Stimulated activated CD4-positive, alpha-beta T cell treated with anti-CD3 and anti-CD28 coated beads, Interleukin-1b, Interleukin-23, amount 100 ng/mL, for 24 hours (primary cell): ENCODE results near the gene TEPSIN.
"Not testable (repeated sequence)": the region's sequence is repeated elsewhere in the genome, so short reads cannot be mapped to it uniquely, and the experiment has no call there.

ENCODE experiments used
- DNase-seq, 4 experiments: peaks; one replicate each; pipeline ENCODE4 v3.0.0-alpha.2; 2020; ENCODE audit warnings: low read depth in 4 of 4, low spot score in 1 of 4

TEPSIN gene

DNA sequence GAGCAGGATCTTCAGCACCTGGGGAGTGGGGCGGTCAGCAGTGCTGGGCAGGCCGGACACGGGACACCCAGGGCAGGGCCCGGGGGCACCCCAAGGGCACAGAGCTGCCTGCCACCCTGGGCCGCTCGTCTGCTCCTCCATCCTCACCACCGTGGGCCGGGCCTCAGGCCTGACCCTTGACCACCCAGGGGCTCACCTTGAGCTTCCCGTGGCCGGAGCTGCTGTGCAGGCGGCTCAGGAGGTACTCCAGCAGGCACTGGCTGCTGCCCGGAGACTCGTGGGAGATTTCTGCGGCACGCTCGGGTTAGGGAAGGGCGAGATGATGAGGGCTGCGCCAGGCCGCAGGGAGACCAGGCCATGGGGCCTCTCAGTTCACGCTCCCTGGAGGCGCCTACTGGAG lies 2.1 kb downstream of the TEPSIN start:
- DNase-seq, result no peak

- no peak for DNase-seq
Observed at GRCh38 chr17:81235822-81236740, 2.8 kb downstream of the TEPSIN start.

DNA sequence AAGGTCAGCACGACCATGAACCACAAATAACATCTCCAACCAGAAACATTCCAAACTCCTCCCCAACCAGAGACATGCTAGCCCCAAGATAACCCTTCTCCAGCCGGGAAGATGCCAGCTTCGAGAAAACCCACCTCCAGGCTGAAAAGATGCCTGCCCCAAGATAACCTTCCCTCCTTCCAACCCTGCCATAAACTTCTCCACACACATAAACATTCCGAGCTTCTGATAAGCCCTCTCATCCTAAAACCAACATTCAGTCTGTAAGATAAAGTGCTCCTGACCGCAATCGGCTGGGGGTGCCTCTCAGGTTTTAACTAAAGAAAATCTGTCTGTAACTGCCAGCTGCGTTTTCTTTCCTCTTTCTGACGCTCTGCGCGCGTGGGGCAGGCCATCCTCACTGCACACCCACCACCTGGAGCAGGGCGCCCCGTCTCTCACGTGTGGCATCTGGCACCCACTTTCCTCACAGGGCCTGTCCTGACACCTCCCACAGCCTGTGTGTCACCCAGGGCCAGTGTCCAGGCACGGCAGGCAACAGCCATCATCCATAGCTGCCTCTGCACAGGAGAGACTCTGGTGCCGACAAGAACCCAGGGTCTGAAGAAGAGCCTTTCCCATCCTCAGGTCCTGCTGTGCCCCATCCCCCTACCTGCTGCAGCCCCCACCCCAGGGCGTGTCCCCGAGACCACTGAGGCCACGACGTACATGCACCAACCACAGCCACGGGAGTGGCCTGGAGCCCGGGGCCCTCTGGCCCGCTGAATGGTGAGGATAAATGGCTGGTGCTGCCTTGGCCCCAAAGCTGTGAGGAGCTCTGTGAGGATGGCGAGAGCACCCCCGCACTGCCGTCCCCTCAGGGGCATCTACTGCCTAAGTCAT lies 3.7 kb downstream of the TEPSIN start:
- no peak for DNase-seq

- DNase-seq, result no peak
Observed at GRCh38 chr17:81234506-81234855, 4.4 kb downstream of the TEPSIN start.

DNA sequence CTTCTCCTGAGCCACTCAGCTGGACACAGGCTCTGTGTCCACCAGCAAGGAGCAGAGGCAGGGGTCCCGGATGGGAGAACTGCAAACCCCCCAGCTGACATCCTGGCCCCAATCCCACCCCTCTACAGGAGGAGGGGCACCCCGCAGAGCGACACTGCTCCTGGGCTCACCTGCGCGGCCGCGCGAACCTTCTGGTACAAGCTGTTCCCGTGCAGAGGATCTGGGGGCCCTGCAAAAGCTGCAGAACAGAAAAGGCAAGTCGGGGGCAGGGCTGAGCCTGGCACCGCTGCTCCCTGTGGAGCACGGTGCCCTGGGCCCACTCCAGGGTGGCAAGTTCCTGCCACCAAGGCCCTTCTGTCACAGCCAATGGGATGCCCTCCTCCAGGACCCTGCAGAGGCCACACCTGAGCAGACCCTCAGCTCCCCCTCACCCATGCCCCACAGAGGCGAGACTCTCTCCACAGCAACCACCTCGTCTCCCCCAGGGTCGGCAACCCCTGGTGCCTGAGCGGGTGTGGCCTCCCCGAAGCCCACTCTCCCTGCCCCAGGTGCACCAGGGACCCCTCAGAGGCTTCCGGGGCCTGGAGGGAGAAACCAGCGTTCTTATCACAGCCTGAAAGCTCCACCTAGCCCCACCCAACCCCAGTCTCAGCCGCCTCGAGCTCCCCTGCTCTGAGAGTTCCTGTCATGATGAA lies 4.9 kb downstream of the TEPSIN start:
- DNase-seq, result no peak

- DNase-seq, result no peak
Observed at GRCh38 chr17:81233316-81233715, 5.5 kb downstream of the TEPSIN start.

GRCh38 chr17:81232616-81233241 lies 6.1 kb downstream of the TEPSIN start:
- no peak for DNase-seq

DNA sequence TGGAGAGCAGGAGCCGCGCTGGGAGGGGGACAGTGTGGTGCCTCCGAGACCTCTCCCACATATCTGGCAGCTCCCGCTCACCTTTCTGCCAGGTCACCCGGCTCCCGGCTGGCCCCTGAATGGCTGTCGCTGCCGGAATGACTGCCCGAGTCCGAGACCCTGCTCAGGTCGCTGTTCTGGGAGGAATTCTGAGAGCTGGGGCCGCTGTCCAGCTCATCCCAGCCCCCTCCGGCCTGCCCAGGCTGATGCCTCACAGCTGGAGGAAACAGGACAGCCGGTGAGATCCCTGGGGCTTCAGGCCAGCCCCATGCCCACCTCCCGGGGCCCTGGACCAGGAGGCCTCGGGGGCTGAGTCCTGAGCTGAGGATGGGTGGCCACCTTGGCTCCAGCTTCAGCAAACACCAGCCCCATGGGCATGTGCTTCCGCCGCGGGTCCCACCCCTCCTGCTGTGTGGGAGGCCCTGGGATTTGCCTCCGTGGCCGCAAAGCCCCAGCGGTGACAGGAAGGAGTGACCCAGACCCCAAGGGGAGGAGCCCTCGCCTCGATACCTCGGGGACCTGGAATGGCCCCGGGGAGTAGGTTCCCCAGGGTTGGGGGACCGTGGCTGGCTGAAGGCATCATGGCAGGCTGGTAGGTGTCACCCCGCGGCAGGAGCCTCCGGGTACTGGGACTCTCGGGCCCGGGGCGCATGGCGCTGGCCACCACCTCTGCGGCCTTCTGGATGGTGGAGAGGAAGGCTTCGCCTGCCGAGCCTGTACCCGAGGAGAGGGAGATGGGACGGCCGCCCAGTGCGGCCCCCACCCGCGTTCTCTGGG lies 6.9 kb downstream of the TEPSIN start:
- no peak for DNase-seq

- DNase-seq, result no peak
Observed at GRCh38 chr17:81231121-81231645, 7.7 kb downstream of the TEPSIN start.

DNA sequence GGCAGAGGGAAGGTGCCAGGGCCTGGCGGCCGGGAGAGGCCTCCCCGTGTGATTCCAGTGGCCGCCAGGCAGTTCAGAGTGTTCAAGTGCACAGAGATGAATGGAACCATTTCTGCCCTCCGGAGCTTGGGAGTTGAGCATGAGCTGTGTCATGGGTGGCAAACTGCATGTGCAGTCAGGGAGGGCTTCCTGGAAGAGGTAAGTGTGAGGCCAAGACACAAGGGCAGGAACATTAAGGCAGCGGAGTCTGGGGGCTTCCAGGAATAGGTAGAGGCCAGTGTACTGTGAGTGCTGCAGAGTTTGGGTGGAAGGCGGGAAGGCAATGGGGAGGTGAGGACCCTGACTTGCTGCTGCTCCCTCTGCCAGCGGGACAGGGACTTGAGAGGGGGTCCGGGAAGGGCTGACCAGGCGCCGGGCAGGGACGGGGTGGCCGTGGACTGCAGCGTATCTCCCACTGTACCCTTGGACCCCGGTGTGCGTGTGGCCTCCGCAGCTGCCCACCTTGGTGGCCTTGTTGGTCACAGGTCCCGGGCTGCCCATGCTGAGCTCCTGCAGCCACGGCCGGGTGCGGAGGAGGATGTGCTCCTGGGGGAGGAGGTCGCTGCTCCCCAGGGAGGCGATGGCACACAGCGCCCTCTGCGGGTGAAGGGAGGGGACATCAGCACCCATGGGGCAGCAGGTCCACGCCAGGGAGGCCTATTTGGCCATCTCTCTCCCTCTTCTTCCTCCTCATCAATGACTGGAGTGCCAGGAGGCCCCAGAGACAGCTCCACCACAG lies 8.6 kb downstream of the TEPSIN start:
- DNase-seq, result no peak

DNA sequence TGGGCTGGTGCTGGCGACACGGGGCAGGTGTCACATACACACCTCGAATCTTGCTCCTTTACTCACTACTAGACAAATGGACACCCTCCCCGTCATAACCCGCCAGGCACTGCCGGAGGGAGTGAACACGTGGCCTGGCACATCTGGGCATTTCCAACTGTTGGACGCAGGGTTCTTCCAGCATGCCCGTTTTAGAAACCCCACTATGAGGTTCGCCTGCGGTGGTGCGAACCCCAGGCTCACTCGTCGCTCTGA lies 9.3 kb downstream of the TEPSIN start:
- DNase-seq, result no peak

DNA sequence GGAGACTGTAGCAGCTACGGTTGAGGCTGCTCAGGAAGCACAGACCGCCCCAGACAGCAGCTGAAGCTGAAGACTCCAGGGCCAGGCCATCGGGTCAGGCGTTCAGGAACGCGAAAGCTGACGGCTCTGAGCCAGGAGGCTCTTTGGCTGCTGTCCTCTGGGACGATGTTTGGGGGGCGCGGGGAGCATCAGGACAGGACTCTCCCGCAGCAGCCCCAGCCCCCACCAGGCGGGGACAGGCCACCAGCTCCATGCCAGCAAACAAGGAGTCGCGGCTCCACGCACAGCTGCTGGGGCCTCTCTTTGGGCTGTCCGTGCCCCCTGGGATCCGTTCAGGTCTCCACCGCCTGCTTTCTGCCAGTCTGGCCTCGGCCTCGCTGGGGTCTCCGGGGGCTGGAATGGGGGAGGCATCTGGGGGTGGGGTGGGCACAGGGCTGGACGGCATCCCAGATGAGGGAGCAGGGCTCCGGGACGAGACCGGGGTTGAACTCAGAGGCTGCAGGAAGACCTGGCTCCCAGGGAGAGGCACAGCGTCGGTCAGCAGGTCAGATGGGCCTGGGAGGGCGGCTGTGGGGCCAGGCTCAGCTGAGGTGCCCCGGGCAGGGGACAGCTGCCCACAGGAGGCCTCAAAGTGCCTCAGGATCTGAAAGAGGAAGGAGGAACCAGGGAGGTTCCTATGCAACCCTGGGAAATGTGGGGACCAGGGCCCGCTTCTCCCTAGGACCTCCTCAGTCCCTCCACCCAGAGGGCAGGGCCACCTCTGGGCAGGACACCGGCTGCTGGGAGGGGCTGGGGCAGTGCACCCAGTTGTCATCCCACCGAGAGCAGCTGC lies 9.8 kb downstream of the TEPSIN start:
- no peak for DNase-seq

GRCh38 chr17:81228420-81228819 lies 10.4 kb downstream of the TEPSIN start:
- DNase-seq, result no peak

- not testable (repeated sequence) for DNase-seq
Observed at GRCh38 chr17:81227630-81228029, 11.2 kb downstream of the TEPSIN start.

DNA sequence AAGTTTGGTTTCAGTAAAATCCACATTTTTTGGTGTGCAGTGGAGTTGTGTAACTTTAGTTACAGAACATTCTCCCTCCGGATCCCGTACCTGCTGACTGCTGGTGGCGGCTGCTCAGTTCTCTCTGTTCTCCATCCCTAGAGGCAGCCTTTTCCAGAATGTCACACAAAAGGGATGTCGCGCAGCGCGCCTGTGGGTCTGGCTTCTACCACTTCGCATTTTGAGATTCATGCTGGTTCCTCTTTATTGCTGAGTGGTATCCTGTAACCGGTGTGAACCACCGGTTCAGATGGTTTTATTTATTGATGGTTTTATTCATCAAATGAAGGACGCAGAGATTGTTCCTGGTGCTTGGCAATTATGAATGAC lies 15.1 kb downstream of the TEPSIN start:
- DNase-seq, result no peak

GRCh38 chr17:81222906-81223761 lies 15.7 kb downstream of the TEPSIN start, which contains the start of gene CEP131:
Gene CEP131, minus strand, starts transcription at chr17:81222965. Its CDS starts 2,909 bp downstream, at chr17:81220056.
- DNase-seq, result peak; percentile 99 to 100 (median 100)

DNA sequence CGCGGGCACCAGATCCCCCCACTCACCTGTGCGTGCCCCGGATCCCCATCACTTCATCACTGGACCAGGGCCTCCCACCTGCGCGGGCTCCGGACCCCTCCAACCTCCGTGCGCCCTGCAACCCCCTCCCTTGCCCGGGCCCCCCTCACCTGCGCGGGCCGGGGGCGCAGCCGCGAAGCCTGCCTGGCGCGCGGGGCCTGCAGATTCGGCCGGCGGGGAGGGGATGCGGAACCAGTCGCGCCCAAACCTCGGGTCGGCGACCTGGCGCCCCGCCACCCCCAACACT lies 16.3 kb downstream of the TEPSIN start:
- no peak for DNase-seq
